Measurements from ENCODE around the gene SPATA31A7.
"Not testable (repeated sequence)": the region's sequence is repeated elsewhere in the genome, so short reads cannot be mapped to it uniquely, and the experiment has no call there.

SPATA31A7 gene

DNA sequence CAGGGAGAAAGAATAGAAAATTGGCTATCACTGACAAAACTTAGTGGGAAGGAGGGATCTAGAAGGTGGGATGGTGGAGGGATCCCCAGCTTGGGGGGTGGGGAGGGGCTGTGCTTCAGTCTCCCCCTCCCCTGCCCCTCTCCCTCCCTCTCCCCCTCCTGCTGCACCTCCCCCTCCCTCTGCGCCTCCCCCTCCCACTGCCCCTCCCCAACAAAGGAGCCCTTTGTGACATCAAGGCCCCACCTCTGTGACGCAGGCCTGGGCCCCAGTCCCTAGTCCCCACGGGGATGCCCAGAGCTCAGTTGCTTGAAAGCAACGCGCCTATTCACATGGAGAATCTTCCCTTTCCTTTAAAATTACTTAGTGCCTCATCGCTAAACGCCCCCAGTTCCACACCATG lies at the start of gene SPATA31A7:
Gene SPATA31A7 (plus strand): TSS at position 301 of the 400 bp plus-strand sequence. CDS start 29 bp downstream, at position 330.
- DNase-seq (ENCODE audit: low read depth in 2 of 3, low spot score in 2 of 3) = not testable (repeated sequence)

DNA sequence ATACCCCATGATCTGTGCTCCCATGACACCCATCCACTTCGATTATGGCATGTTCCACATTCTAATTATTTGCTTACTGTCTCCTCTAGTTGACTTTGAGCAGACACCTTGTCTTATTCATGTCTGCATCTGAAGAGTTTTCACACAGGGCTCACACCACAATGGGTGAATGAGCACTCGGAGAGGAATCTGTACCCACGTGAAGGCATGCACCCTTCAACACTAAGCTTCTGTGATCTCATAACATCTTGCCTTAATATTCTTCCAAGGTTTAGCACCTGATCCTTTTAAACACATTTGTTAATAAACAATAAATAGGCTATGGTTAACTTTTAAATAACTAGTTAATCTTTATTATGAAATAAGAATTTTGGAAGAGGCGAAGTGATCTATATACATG lies 36.6 kb downstream of the SPATA31A7 start:
- DNase-seq (ENCODE audit: low read depth in 2 of 3, low spot score in 2 of 3) = not testable (repeated sequence)
